GM12878 (cell line): ENCODE results near the gene KIF1C. TPM values are rescaled to one million over a fixed set of nuclear protein-coding genes. Genes with fewer than 3 reads are reported as not detected.
A peak's percentile ranks its signal among the peaks of the same experiment; 100 is the strongest.

Experiments
- BHLHE40 ChIP-seq, 2 experiments: fragments of 450-650 bp in 1 of 2; IDR thresholded peaks; 2 replicates each; pipeline ENCODE4 v1.6.1; 2011 to 2017; ENCODE audit warnings: low read depth in 2 of 2, borderline replicate concordance in 1 of 2, improper control_type of control experiment in 1 of 2, low read length in 1 of 2, mild to moderate bottlenecking in 1 of 2
- CUX1 ChIP-seq: IDR thresholded peaks from 2 replicates; pipeline ENCODE4 v1.6.1; 2012; ENCODE audit warnings: improper control_type of control experiment, low read depth, low read length; ENCODE audit not compliant: insufficient replicate concordance
- E2F8 ChIP-seq: fragments of 450-650 bp; IDR thresholded peaks from 2 replicates; pipeline ENCODE4 v1.6.1; 2018; ENCODE audit warnings: mild to moderate bottlenecking, low read depth, moderate library complexity; ENCODE audit not compliant: partially characterized antibody
- EED ChIP-seq: sonication (generic); IDR thresholded peaks from 2 replicates; pipeline ENCODE4 v1.6.1; 2016; ENCODE audit warnings: antibody characterized with exemption, low read depth
- FOXM1 ChIP-seq: IDR thresholded peaks from 2 replicates; pipeline ENCODE4 v1.6.1; 2012; ENCODE audit warnings: low read depth, mild to moderate bottlenecking, inconsistent platforms, low read length, moderate library complexity
- IRF3 ChIP-seq: fragments of 450-650 bp; IDR thresholded peaks from 2 replicates; pipeline ENCODE4 v1.6.1; 2014; ENCODE audit warnings: mild to moderate bottlenecking
- IRF5 ChIP-seq: fragments of 450-650 bp; IDR thresholded peaks from 2 replicates; pipeline ENCODE4 v1.6.1; 2017; ENCODE audit warnings: borderline replicate concordance
- MTA3 ChIP-seq: IDR thresholded peaks from 2 replicates; pipeline ENCODE4 v1.6.1; 2012; ENCODE audit warnings: low read length, inconsistent platforms, borderline replicate concordance
- NFIC ChIP-seq: IDR thresholded peaks from 2 replicates; pipeline ENCODE4 v1.6.1; 2012; ENCODE audit warnings: low read depth, mild to moderate bottlenecking, inconsistent platforms, low read length, moderate library complexity
- NR2F1 ChIP-seq: fragments of 450-650 bp; conservative IDR thresholded peaks from 2 replicates; pipeline ENCODE4 v1.6.1; 2017; ENCODE audit warnings: mild to moderate bottlenecking
- REST ChIP-seq: IDR thresholded peaks from 2 replicates; pipeline ENCODE4 v1.6.1; 2012; ENCODE audit warnings: mild to moderate bottlenecking, low read depth, low read length
- SMARCA5 ChIP-seq: fragments of 450-650 bp; IDR thresholded peaks from 2 replicates; pipeline ENCODE4 v1.6.1; 2017; ENCODE audit warnings: mild to moderate bottlenecking
- TCF3 ChIP-seq: IDR thresholded peaks from 2 replicates; pipeline ENCODE4 v1.6.1; 2012; ENCODE audit warnings: low read depth, mild to moderate bottlenecking, low read length, borderline replicate concordance; ENCODE audit not compliant: insufficient read depth
- ZBED1 ChIP-seq: IDR thresholded peaks from 2 replicates; pipeline ENCODE4 v1.6.1; 2016; ENCODE audit warnings: borderline replicate concordance
- ZSCAN29 ChIP-seq: fragments of 450-650 bp; IDR thresholded peaks from 2 replicates; pipeline ENCODE4 v1.6.1; 2017; ENCODE audit warnings: mild to moderate bottlenecking, moderate library complexity
- polyA plus RNA-seq, 11 experiments: library from polyadenylated mRNA; depleted of rRNA in 4 of 11; unstranded in 6 of 11; stranded (reverse) in 5 of 11; fragments of >200 nt; fragmentation: Nextera tagmentation in 4 of 11; fragmentation: Illumina TruSeq in 1 of 11; extraction: Ambion mirVana in 4 of 11; extraction: Trizol in 1 of 11; gene quantifications; 1 replicate in 1 of 11; 2 replicates in 10 of 11; pipeline versions ENCODE4 v1.2.1 to v1.2.3, GENCODE V29; 2011 to 2016; ENCODE audit warnings: inconsistent platforms in 2 of 11, missing spikeins in 2 of 11, low read depth in 1 of 11
- total RNA-seq, 4 experiments: library from RNA; depleted of rRNA in 3 of 4; stranded (reverse); fragments of >200 nt in 3 of 4; fragmentation: Illumina TruSeq in 1 of 4; extraction: Trizol in 1 of 4; gene quantifications; 2 replicates each; pipeline versions ENCODE4 v1.2.1 to v1.2.3, GENCODE V29; 2013 to 2021

The KIF1C gene
- total and polyA plus RNA-seq, 10 of the 15 experiments (the other 5 are each of a cell fraction or from before 2014, with no cell fraction given) = 1.4 to 65.9 (median 21.1) TPM

GRCh38 chr17:4966844-4967538, 30.8 kb upstream of the KIF1C start (continued):
- no peak for TF ChIP-seq REST
- TF ChIP-seq IRF5 = no peak
- peak in 1 of 2 experiments; percentile 48; a peak in 1 of 4 replicates for TF ChIP-seq BHLHE40 (IDR thresholded peaks at IDR 0.05; ENCODE audit: borderline replicate concordance in 1 of 2, low read depth in 2 of 2, low read length in 1 of 2)
- no peak; the same call in 1 of the 2 replicates for TF ChIP-seq SMARCA5
- no peak for TF ChIP-seq MTA3
- no peak for TF ChIP-seq ZSCAN29
- no peak for TF ChIP-seq FOXM1
- TF ChIP-seq ZBED1 = no peak
- no peak for TF ChIP-seq E2F8
- no peak for TF ChIP-seq TCF3
- TF ChIP-seq EED = no peak
- no peak for TF ChIP-seq CUX1
- TF ChIP-seq NR2F1 = no peak
- peak; percentile 99 for TF ChIP-seq IRF3
- TF ChIP-seq NFIC = no peak
